ENCODE measurements around the gene BMP5.

GRCh38 chr6:55868176-55868575 lies 7.2 kb downstream of the BMP5 start:
- TF ChIP-seq TAF1 (IDR thresholded peaks at IDR 0.05; ENCODE audit: low read depth), result no peak
- no peak for TF ChIP-seq CEBPB (IDR thresholded peaks at IDR 0.05)
- TF ChIP-seq TEAD4 (IDR thresholded peaks at IDR 0.05), result no peak
- TF ChIP-seq ZBTB7A (IDR thresholded peaks at IDR 0.05; ENCODE audit: low read depth), result no peak
- TF ChIP-seq, protein P1, sequence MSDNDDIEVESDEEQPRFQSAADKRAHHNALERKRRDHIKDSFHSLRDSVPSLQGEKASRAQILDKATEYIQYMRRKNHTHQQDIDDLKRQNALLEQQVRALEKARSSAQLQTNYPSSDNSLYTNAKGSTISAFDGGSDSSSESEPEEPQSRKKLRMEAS (IDR thresholded peaks at IDR 0.05), result no peak
- TF ChIP-seq EP300 (IDR thresholded peaks at IDR 0.05; ENCODE audit: borderline replicate concordance), result no peak
- TF ChIP-seq YY1 (IDR thresholded peaks at IDR 0.05; ENCODE audit: low read depth), result no peak
- TF ChIP-seq RAD21 (IDR thresholded peaks at IDR 0.05; ENCODE audit: low read depth), result no peak
- no peak for TF ChIP-seq EGR1 (IDR thresholded peaks at IDR 0.05)
- TF ChIP-seq, protein P2, sequence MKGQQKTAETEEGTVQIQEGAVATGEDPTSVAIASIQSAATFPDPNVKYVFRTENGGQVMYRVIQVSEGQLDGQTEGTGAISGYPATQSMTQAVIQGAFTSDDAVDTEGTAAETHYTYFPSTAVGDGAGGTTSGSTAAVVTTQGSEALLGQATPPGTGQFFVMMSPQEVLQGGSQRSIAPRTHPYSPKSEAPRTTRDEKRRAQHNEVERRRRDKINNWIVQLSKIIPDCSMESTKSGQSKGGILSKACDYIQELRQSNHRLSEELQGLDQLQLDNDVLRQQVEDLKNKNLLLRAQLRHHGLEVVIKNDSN (IDR thresholded peaks at IDR 0.05), result no peak
